ENCODE results near the gene LANCL2.
"Not testable (repeated sequence)": the region's sequence is repeated elsewhere in the genome, so short reads cannot be mapped to it uniquely, and the experiment has no call there.

Gene LANCL2

GRCh38 chr7:55362927-55363326, 2.2 kb upstream of the LANCL2 start:
- DNase-seq (ENCODE audit: low read depth in 2 of 2): no peak

GRCh38 chr7:55363386-55364170, 1.6 kb upstream of the LANCL2 start:
- DNase-seq (ENCODE audit: low read depth in 2 of 2): no peak

DNA sequence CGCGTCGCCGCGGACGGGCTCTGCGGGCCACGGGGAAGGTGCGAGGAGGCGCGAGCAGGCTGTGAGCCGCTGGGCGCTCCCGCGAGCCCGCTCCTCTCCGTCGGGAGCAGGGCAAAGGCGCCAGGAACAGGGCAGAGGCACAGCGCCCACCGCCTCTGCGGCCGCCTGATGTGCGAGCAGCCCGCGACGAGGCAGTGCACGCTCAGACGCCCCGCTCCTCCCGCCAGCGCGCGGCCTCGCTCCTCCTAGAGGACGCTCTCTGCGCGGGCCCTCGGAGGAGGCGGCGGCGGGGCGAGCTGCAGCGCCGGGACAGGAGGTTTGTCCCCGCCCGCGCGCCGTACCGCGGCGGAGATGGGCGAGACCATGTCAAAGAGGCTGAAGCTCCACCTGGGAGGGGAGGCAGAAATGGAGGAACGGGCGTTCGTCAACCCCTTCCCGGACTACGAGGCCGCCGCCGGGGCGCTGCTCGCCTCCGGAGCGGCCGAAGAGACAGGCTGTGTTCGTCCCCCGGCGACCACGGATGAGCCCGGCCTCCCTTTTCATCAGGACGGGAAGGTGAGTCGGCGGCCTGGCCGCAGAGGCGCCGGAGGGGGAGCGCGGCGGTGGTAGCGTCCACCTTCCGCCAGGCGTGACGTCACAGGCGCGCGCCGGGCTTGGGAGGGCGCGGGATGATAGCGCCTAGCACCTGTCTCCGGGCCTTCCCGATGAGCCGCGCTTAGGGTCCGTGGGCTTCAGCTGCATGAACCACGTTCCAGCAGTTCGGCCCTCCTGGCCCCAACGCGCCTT, 731 bp downstream of the LANCL2 start:
- DNase-seq (ENCODE audit: low read depth in 2 of 2): peak; percentile 86 to 88

- DNase-seq (ENCODE audit: low read depth in 2 of 2): no peak
These were observed 1.4 kb downstream of the LANCL2 start for GRCh38 chr7:55366461-55367070.

- no peak for DNase-seq (ENCODE audit: low read depth in 2 of 2)
These were observed 2.2 kb downstream of the LANCL2 start for GRCh38 chr7:55367283-55367840.

- DNase-seq (ENCODE audit: low read depth in 2 of 2): no peak
These were observed 4.6 kb downstream of the LANCL2 start for GRCh38 chr7:55369427-55370400.

- DNase-seq (ENCODE audit: low read depth in 2 of 2): no peak
These were observed 9.1 kb downstream of the LANCL2 start for GRCh38 chr7:55374213-55374612.

- no peak for DNase-seq (ENCODE audit: low read depth in 2 of 2)
These were observed 10.1 kb downstream of the LANCL2 start for GRCh38 chr7:55375237-55375636.

DNA sequence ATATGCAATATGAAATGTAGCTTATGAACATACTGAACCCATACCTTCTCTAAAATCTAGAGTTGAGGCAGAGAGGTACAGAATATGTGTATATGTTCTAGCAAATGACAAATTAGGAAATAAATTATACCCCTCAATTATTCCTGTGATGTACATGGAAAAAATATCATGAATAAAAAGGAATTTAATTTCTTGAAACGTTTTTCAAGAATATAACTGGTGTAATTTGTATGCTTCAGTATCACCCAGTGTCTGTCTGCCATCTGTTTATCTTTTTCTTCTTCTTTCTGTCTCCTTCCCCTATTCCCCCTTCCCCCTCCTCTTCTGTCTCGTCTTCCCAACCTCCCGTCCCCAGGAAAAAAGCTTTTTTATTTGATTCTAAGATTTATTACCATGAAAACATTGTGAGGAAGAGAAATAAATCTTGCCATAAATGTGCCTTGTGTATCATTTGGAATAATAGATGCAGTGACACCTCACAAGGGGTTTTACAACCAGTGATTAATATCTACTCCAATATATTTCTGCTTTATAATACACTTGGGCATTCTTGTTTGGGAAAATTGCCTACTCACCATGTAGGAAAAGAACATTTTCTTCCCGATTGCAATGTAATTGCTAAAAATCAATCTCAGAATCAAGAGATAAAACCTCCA, 12.2 kb downstream of the LANCL2 start:
- no peak for DNase-seq (ENCODE audit: low read depth in 2 of 2)

DNA sequence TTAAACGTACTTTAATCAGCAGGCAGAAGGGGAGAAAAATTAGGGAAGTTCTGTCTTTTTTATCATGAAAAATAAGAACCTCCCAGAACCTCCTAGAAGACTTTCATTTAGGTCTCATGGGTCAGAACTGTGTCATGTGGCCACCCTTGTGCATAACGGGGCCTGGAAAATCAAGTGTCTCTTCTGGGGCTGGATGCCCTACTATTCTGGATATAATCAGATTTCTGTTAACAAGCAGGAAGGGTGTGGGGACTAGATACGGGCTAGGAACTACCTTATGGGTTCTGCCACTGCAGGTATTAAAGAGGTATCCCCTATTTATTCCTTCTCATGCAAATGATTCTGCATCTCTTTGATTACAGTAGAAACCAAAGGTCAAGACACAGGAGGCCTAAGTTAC, 14.1 kb downstream of the LANCL2 start:
- DNase-seq (ENCODE audit: low read depth in 2 of 2): no peak

DNA sequence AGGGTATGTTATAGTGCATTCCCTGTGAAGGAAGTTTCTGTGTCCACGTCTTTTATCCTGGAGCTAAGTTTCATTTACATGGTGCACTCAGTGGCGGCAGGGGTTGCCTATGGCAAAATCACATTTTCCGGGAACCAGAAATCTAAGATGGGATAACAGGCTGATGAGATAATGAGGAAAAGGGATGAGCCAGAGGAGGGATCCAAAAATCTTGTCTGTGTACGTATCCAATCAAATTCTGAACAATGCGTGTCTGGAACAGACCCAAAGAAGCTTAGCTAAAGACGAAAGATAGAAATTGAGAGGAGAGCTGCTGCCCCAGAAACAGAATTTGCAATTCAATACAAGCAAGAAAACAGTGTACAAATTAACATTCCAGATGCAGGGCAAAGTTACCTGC, 16.1 kb downstream of the LANCL2 start:
- no peak for DNase-seq (ENCODE audit: low read depth in 2 of 2)

DNA sequence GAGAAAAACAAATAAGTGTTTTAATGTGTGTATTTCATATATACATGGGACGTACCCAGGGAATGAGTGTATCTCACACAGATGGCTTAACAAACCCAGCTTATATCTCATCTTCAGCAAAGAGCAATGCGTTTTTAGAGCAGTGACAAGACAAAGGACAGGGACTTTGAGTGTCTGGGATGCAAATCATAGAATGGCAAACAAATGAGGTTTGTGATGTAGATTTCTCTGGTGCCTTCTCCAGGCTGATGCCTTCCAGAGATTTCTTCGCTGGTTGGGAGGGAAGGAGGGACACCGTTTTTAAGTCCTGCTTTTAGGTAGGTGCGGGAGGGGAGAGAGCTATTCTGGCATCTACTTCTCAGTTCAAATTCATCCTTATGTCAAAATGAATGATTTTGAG, 16.6 kb downstream of the LANCL2 start:
- DNase-seq (ENCODE audit: low read depth in 2 of 2): no peak

GRCh38 chr7:55382251-55382650, 17.1 kb downstream of the LANCL2 start:
- no peak for DNase-seq (ENCODE audit: low read depth in 2 of 2)

GRCh38 chr7:55386541-55386940, 21.4 kb downstream of the LANCL2 start:
- DNase-seq (ENCODE audit: low read depth in 2 of 2): no peak

GRCh38 chr7:55387062-55387965, 22.2 kb downstream of the LANCL2 start:
- no peak for DNase-seq (ENCODE audit: low read depth in 2 of 2)

DNA sequence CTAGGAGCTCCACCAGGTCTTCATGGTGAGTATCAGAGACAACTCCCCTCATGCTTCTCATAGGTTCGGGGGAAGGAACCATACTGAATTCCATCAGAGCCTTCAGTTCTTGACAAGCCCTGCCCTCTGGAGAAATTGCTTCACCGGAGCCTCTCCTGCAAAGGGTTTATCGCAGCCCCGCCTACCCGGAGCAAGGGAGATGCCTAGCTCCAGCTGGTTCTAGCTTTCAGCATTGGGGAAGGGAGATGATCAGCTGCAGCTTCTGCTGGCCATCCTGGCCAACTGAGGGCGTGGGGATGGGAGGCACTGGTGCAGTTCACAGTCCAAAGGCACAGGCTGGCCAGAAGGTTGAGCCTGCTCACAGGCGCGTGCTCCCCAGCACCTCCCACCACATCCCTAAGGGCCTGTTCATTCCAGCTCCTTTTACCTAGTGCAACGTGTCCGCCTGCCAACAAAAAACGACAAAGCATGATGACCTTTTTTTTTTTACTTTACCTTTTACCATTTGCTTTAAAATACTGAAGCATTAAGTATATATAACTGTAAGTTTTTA, 31.2 kb downstream of the LANCL2 start:
- DNase-seq (ENCODE audit: low read depth in 2 of 2): no peak

DNA sequence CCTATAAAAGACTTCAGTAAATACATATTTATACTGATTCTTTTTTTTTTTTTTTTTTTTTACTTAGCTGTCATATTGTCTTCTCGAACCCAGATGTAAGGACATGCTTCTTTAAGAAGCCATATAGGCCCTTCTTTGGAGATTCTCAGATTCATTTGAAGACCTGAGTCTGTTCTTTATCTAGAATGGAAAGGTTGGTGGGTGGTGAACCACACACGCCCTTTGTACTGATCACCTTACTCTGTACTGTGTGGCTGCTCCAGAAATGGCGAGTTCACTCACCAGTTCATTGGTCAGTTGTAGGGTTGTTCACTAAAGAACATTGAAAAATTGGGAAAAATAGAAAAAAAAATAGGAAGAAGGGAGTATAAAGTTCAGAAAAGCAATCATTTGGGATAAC, 32.5 kb downstream of the LANCL2 start:
- no peak for DNase-seq (ENCODE audit: low read depth in 2 of 2)

DNA sequence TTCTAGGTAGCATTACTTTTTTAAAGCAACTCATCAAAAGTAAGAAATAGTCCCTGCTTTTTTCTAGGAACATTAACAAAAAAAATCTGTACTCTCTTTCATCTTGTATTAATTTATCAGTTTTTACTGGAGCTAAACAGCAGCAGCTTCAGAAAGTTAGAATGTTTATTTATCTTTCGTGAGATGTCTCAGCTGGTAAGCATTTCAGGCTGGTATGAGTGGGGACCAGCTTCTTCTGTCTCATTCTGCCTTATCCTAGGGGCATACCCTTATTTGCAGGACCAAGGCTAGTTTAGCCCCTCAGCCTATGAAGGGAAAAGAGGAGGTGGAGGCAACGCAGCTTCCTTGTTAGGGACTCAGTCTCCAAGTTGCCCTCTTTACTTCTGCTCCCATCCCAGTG, 35.1 kb downstream of the LANCL2 start:
- no peak for DNase-seq (ENCODE audit: low read depth in 2 of 2)

DNA sequence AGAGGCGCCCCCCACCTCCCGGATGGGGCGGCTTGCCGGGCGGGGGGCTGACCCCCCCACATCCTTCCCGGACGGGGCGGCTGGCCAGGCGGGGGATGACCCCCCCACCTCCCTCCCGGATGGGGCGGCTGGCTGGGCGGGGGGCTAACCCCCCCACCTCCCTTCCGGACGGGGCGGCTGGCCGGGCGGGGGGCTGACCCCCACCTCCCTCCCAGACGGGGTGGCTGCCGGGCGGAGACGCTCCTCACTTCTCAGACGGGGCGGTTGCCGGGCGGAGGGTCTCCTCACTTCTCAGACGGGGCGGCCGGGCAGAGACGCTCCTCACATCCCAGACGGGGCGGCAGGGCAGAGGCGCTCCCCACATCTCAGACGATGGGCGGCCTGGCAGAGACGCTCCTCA, 37.4 kb downstream of the LANCL2 start:
- DNase-seq (ENCODE audit: low read depth in 2 of 2): not testable (repeated sequence)

Data from stimulated activated CD8-positive, alpha-beta memory T cell treated with anti-CD3 and anti-CD28 coated beads, Interleukin-7, amount 100 ng/mL, for 1 hour (primary cell).